Dermis blood vessel endothelial cell (primary cell): Measurements from ENCODE around the gene LPCAT2. TPM values are rescaled to one million over a fixed set of nuclear protein-coding genes. Genes with fewer than 3 reads are reported as not detected.

Experiments
- DNase-seq: peaks from one replicate; pipeline ENCODE4 v3.0.0; 2010
- total RNA-seq: library from RNA; depleted of rRNA; stranded (reverse); fragments of >200 nt; gene quantifications from 2 replicates; pipeline ENCODE4 v1.2.3, GENCODE V29; 2014

LPCAT2 gene
- 23.9 and 37.6 TPM in 2 replicates for total RNA-seq

- DNase-seq: peak; percentile 94
Observed at GRCh38 chr16:55508941-55509931, at the start of gene LPCAT2. TSS of gene LPCAT2 (plus strand) at chr16:55509072. CDS start at chr16:55509182, 110 bp downstream.

- no peak for DNase-seq
Observed at GRCh38 chr16:55462241-55462640, 46.6 kb upstream of the LPCAT2 start.

GRCh38 chr16:55464375-55464774 is 44.5 kb upstream of the LPCAT2 start:
- no peak for DNase-seq

GRCh38 chr16:55465077-55465896 is 43.6 kb upstream of the LPCAT2 start:
- peak; percentile 91 for DNase-seq

- no peak for DNase-seq
Observed at GRCh38 chr16:55466209-55466608, 42.7 kb upstream of the LPCAT2 start.

- no peak for DNase-seq
Observed at GRCh38 chr16:55467898-55468297, 41.0 kb upstream of the LPCAT2 start.

- DNase-seq: no peak
Observed at GRCh38 chr16:55468352-55468990, 40.4 kb upstream of the LPCAT2 start.

GRCh38 chr16:55469821-55470532 is 38.9 kb upstream of the LPCAT2 start:
- no peak for DNase-seq

- DNase-seq: no peak
Observed at GRCh38 chr16:55470533-55471371, 38.1 kb upstream of the LPCAT2 start.

- DNase-seq: peak; percentile 52
Observed at GRCh38 chr16:55471448-55472097, 37.3 kb upstream of the LPCAT2 start.

GRCh38 chr16:55473587-55473986 is 35.3 kb upstream of the LPCAT2 start:
- no peak for DNase-seq

GRCh38 chr16:55474821-55475220 is 34.1 kb upstream of the LPCAT2 start:
- DNase-seq: no peak

- no peak for DNase-seq
Observed at GRCh38 chr16:55475919-55476318, 33.0 kb upstream of the LPCAT2 start.

GRCh38 chr16:55476625-55477533 is 32.0 kb upstream of the LPCAT2 start:
- no peak for DNase-seq

GRCh38 chr16:55477736-55478135 is 31.1 kb upstream of the LPCAT2 start:
- no peak for DNase-seq

- peak; percentile 64 for DNase-seq
Observed at GRCh38 chr16:55478827-55479429, 29.9 kb upstream of the LPCAT2 start, which contains the start of gene MMP2. TSS of gene MMP2 (plus strand) at chr16:55479198. CDS start at chr16:55479480, 282 bp downstream.

GRCh38 chr16:55479430-55480140 is 29.3 kb upstream of the LPCAT2 start:
- peak; percentile 37 for DNase-seq

- DNase-seq: peak; percentile 73
Observed at GRCh38 chr16:55480228-55480655, 28.6 kb upstream of the LPCAT2 start.
